Peyer's patch (tissue), 4 donors: ENCODE results near the gene ZNF32.

Source experiments
- CTCF ChIP-seq, 6 experiments: fragments of 450-650 bp in 4 of 6; fragments of 200-600 bp in 2 of 6; sonication (generic) in 1 of 6; IDR thresholded peaks; one replicate each; pipeline ENCODE4 v1.5.1; 2017 to 2019; ENCODE audit warnings: antibody characterized with exemption in 6 of 6, mild to moderate bottlenecking in 3 of 6, moderate library complexity in 1 of 6
- POLR2A ChIP-seq, 2 donors: fragments of 450-650 bp; IDR thresholded peaks; one replicate each; pipeline ENCODE4 v1.5.1; 2017; ENCODE audit warnings: antibody characterized with exemption in 2 of 2, mild to moderate bottlenecking in 2 of 2, moderate library complexity in 2 of 2

- TF ChIP-seq CTCF (IDR thresholded peaks at IDR 0.05) (peak; percentile 33 to 89 (median 81)), POLR2A (IDR thresholded peaks at IDR 0.05) (no peak)
Measured at GRCh38 chr10:43671659-43672531, 23.2 kb upstream of the ZNF32 start.
